ENCODE data around the gene TAS1R1. TPM values are rescaled to one million over a fixed set of nuclear protein-coding genes. Genes with fewer than 3 reads are reported as not detected.
A peak's percentile ranks its signal among the peaks of the same experiment; 100 is the strongest.

TAS1R1 gene
- total RNA-seq, 3 donors from 2014 or later (not counting 1 experiment from before 2014, with no cell fraction given) = not detected

DNA sequence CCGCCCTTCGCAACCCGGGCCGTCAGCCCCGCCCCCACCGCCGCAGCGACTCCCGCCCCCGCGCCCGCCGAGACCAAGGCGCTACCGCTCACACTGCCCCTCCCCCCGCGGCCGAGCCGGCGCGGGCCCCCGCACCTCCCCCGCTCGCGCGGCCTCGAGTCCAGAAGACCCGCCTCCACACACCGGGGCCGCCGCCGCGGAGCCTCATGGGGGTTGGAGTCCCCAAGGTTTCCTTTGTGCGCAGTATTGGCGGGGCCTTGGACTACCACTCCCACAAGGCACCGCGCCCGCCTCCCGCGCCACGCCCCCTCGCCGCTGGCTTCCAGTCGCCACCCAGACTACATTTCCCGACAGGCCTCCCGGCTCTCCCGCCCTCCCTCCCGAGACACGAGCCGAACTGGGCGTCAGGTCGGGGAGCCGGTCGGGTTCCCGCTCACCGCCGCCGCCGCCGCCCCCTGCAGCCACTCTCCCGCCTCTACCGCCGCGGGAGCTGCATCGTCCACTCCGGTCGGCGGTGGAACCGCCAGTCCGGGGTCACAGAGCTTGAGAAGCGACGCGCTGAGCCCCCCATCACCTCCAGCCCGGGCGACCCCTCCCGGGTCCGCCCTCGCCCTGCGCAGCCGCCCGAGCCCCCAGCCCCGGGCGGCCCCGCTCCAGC, 58.4 kb downstream of the TAS1R1 start, which contains the start of gene PHF13:
TSS of gene PHF13 (plus strand) at position 371 of the 658 bp plus-strand sequence. CDS start 336 bp downstream, outside the sequence.
- peak; percentile 98 to 99 for DNase-seq
- H3K27me3 ChIP-seq (ENCODE audit: control insufficient read depth, insufficient read depth, low read length) = no peaks in the 10 kb centered on the region
- ATAC-seq = peak; percentile 94 to 100 (median 96)

GRCh38 chr1:6614019-6614928, 59.2 kb downstream of the TAS1R1 start:
- no peaks in the 10 kb centered on the region for H3K9me3 Mint-ChIP-seq
- no peaks in the 10 kb centered on the region for H3K9me3 ChIP-seq (ENCODE audit: control insufficient read depth, insufficient read depth, low read length)
- intact Hi-C loops (cut with micrococcal nuclease) = no loop called here
- H3K4me3 ChIP-seq (ENCODE audit: low read length) = peak overlapping the region; percentile 34
- no peaks in the 10 kb centered on the region for H3K36me3 ChIP-seq (ENCODE audit: control insufficient read depth, insufficient read depth, low read length)
- ATAC-seq = peak in 1 of 3 donors; percentile 5
- H3K4me1 Mint-ChIP-seq = peaks cover 7 to 14% of the 10 kb centered on the region in 2 donors
- no peak overlapping the region for H3K27ac Mint-ChIP-seq
- no peaks in the 10 kb centered on the region for H3K27me3 ChIP-seq (ENCODE audit: control insufficient read depth, insufficient read depth, low read length)
- WGBS (ENCODE audit: insufficient coverage) = under 1% methylated on average over 97 of the region's 117 CpGs
- peak; percentile 43 to 65 for DNase-seq
- TF ChIP-seq, protein P1, sequence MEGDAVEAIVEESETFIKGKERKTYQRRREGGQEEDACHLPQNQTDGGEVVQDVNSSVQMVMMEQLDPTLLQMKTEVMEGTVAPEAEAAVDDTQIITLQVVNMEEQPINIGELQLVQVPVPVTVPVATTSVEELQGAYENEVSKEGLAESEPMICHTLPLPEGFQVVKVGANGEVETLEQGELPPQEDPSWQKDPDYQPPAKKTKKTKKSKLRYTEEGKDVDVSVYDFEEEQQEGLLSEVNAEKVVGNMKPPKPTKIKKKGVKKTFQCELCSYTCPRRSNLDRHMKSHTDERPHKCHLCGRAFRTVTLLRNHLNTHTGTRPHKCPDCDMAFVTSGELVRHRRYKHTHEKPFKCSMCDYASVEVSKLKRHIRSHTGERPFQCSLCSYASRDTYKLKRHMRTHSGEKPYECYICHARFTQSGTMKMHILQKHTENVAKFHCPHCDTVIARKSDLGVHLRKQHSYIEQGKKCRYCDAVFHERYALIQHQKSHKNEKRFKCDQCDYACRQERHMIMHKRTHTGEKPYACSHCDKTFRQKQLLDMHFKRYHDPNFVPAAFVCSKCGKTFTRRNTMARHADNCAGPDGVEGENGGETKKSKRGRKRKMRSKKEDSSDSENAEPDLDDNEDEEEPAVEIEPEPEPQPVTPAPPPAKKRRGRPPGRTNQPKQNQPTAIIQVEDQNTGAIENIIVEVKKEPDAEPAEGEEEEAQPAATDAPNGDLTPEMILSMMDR (IDR thresholded peaks at IDR 0.05) = no peak
- no peak overlapping the region for H3K27ac ChIP-seq (ENCODE audit: low read length)
- H3K4me3 Mint-ChIP-seq = peak overlapping the region; percentile 81
- no peaks in the 10 kb centered on the region for H3K36me3 Mint-ChIP-seq
- H3K27me3 Mint-ChIP-seq (ENCODE audit: low read depth in 2 of 2) = no peaks in the 10 kb centered on the region
- H3K4me1 ChIP-seq (ENCODE audit: control insufficient read depth, insufficient read depth, low read length) = peaks cover 17% of the 10 kb centered on the region

More for the DNA sequence above, 58.4 kb downstream of the TAS1R1 start, which contains the start of gene PHF13:
- Mint-ChIP-seq H3K9me3 (no peaks in the 10 kb centered on the region), H3K27ac (peak within 1 kb of the TSS; percentile 85 to 88), H3K36me3 (no peaks in the 10 kb centered on the region), H3K4me1 (peaks cover 7 to 14% of the 10 kb centered on the region in 2 donors), H3K4me3 (peak within 1 kb of the TSS; percentile 93), H3K27me3 (ENCODE audit: low read depth in 2 of 2) (no peaks in the 10 kb centered on the region)
- Histone ChIP-seq H3K36me3 (ENCODE audit: control insufficient read depth, insufficient read depth, low read length) (no peaks in the 10 kb centered on the region), H3K4me3 (ENCODE audit: low read length) (peak within 1 kb of the TSS; percentile 64), H3K9me3 (ENCODE audit: control insufficient read depth, insufficient read depth, low read length) (no peaks in the 10 kb centered on the region), H3K27ac (ENCODE audit: low read length) (peak within 1 kb of the TSS; percentile 61), H3K4me1 (ENCODE audit: control insufficient read depth, insufficient read depth, low read length) (peaks cover 17% of the 10 kb centered on the region)
- TF ChIP-seq, protein P1 (IDR thresholded peaks at IDR 0.05) = no peak
- WGBS (ENCODE audit: insufficient coverage) = under 1% methylated on average over 84 of the region's 84 CpGs
- intact Hi-C loops (cut with micrococcal nuclease) = loop anchor here (1.0 kb wide), 1 partner anchor 10 kb away; no protein-coding TSS in a partner anchor

GRCh38 chr1:6614929-6615785, 60.0 kb downstream of the TAS1R1 start:
- intact Hi-C loops (cut with micrococcal nuclease) = no loop called here
- peaks cover 3% of the 10 kb centered on the region for H3K36me3 ChIP-seq (ENCODE audit: control insufficient read depth, insufficient read depth, low read length)
- H3K27me3 ChIP-seq (ENCODE audit: control insufficient read depth, insufficient read depth, low read length) = no peaks in the 10 kb centered on the region
- H3K36me3 Mint-ChIP-seq = no peaks in the 10 kb centered on the region
- no peak overlapping the region for H3K27ac ChIP-seq (ENCODE audit: low read length)
- 5% methylated on average over 82 of the region's 82 CpGs for WGBS (ENCODE audit: insufficient coverage)
- TF ChIP-seq, protein P1 (IDR thresholded peaks at IDR 0.05) = no peak
- H3K9me3 Mint-ChIP-seq = no peaks in the 10 kb centered on the region
- no peak for ATAC-seq
- H3K27ac Mint-ChIP-seq = peak overlapping the region in 1 of 2 donors; percentile 41
- peaks cover 17% of the 10 kb centered on the region for H3K4me1 ChIP-seq (ENCODE audit: control insufficient read depth, insufficient read depth, low read length)
- no peaks in the 10 kb centered on the region for H3K27me3 Mint-ChIP-seq (ENCODE audit: low read depth in 2 of 2)
- DNase-seq = peak; percentile 28 to 30
- no peaks in the 10 kb centered on the region for H3K9me3 ChIP-seq (ENCODE audit: control insufficient read depth, insufficient read depth, low read length)
- peaks cover 7 to 14% of the 10 kb centered on the region in 2 donors for H3K4me1 Mint-ChIP-seq
- H3K4me3 ChIP-seq (ENCODE audit: low read length) = peak overlapping the region; percentile 34
- H3K4me3 Mint-ChIP-seq = peak overlapping the region; percentile 81
